ENCODE data around the gene DOK7. TPM values are rescaled to one million over a fixed set of nuclear protein-coding genes. Genes with fewer than 3 reads are reported as not detected.

DOK7 gene
- total RNA-seq, 2 experiments from 2014 or later, result not detected

- no peak for ATAC-seq (ENCODE audit: poor library complexity)
- no peak for TF ChIP-seq CTCF (IDR thresholded peaks at IDR 0.05)
- CTCF ChIA-PET, result no interaction called here
- no peak overlapping the region for H3K4me3 Mint-ChIP-seq
- no peak overlapping the region for H3K4me3 ChIP-seq (ENCODE audit: low read length)
- peaks cover 0 to 21% of the 10 kb centered on the region in 2 experiments for H3K9me3 ChIP-seq (ENCODE audit: control insufficient read depth in 1 of 2, insufficient read depth in 1 of 2, low read length in 2 of 2)
- peaks cover 14 to 29% of the 10 kb centered on the region in 2 experiments for H3K27me3 ChIP-seq (ENCODE audit: control insufficient read depth in 1 of 2, insufficient read depth in 2 of 2, low read length in 2 of 2)
- intact Hi-C loops (cut with DNase I, micrococcal nuclease), result no loop called here
- no peaks in the 10 kb centered on the region for H3K4me1 Mint-ChIP-seq (ENCODE audit: low read depth)
- H3K36me3 Mint-ChIP-seq (ENCODE audit: low read depth), result no peaks in the 10 kb centered on the region
- no peak for DNase-seq
- no peaks in the 10 kb centered on the region for H3K9me3 Mint-ChIP-seq
- H3K27ac Mint-ChIP-seq, result no peak overlapping the region
- H3K27me3 Mint-ChIP-seq, result peaks cover 35% of the 10 kb centered on the region
- POLR2A ChIA-PET, result no interaction called here
- H3K27ac ChIP-seq (ENCODE audit: low read depth in 1 of 2, low read length in 2 of 2), result no peak overlapping the region
- H3K36me3 ChIP-seq (ENCODE audit: insufficient read depth, low read length), result no peaks in the 10 kb centered on the region
- H3K4me1 ChIP-seq (ENCODE audit: insufficient read depth, low read length), result peaks cover 4% of the 10 kb centered on the region
Observed at GRCh38 chr4:3463556-3464348, 646 bp downstream of the DOK7 start.

GRCh38 chr4:3464349-3464905, 1.3 kb downstream of the DOK7 start:
- no peak overlapping the region for H3K27ac Mint-ChIP-seq
- H3K36me3 ChIP-seq (ENCODE audit: insufficient read depth, low read length), result no peaks in the 10 kb centered on the region
- H3K9me3 Mint-ChIP-seq, result no peaks in the 10 kb centered on the region
- CTCF ChIA-PET, result no interaction called here
- no peak for ATAC-seq (ENCODE audit: poor library complexity)
- no peak overlapping the region for H3K4me3 ChIP-seq (ENCODE audit: low read length)
- no peak for TF ChIP-seq CTCF (IDR thresholded peaks at IDR 0.05)
- H3K27me3 Mint-ChIP-seq, result peaks cover 35% of the 10 kb centered on the region
- no peak overlapping the region for H3K4me3 Mint-ChIP-seq
- H3K4me1 ChIP-seq (ENCODE audit: insufficient read depth, low read length), result peaks cover 4% of the 10 kb centered on the region
- H3K4me1 Mint-ChIP-seq (ENCODE audit: low read depth), result no peaks in the 10 kb centered on the region
- intact Hi-C loops (cut with DNase I, micrococcal nuclease), result no loop called here
- POLR2A ChIA-PET, result no interaction called here
- H3K27ac ChIP-seq (ENCODE audit: low read depth in 1 of 2, low read length in 2 of 2), result no peak overlapping the region
- H3K36me3 Mint-ChIP-seq (ENCODE audit: low read depth), result no peaks in the 10 kb centered on the region
- H3K27me3 ChIP-seq (ENCODE audit: control insufficient read depth in 1 of 2, insufficient read depth in 2 of 2, low read length in 2 of 2), result peaks cover 14 to 29% of the 10 kb centered on the region in 2 experiments
- DNase-seq, result no peak
- peaks cover 0 to 25% of the 10 kb centered on the region in 2 experiments for H3K9me3 ChIP-seq (ENCODE audit: control insufficient read depth in 1 of 2, insufficient read depth in 1 of 2, low read length in 2 of 2)

GRCh38 chr4:3464911-3465697, 2.0 kb downstream of the DOK7 start:
- Histone ChIP-seq H3K36me3 (ENCODE audit: insufficient read depth, low read length) (no peaks in the 10 kb centered on the region), H3K4me3 (ENCODE audit: low read length) (no peak overlapping the region), H3K4me1 (ENCODE audit: insufficient read depth, low read length) (peaks cover 4% of the 10 kb centered on the region), H3K27me3 (ENCODE audit: control insufficient read depth in 1 of 2, insufficient read depth in 2 of 2, low read length in 2 of 2) (peaks cover 14 to 29% of the 10 kb centered on the region in 2 experiments), H3K9me3 (ENCODE audit: control insufficient read depth in 1 of 2, insufficient read depth in 1 of 2, low read length in 2 of 2) (peaks cover 0 to 26% of the 10 kb centered on the region in 2 experiments), H3K27ac (ENCODE audit: low read depth in 1 of 2, low read length in 2 of 2) (no peak overlapping the region)
- Mint-ChIP-seq H3K4me1 (ENCODE audit: low read depth) (no peaks in the 10 kb centered on the region), H3K4me3 (no peak overlapping the region), H3K36me3 (ENCODE audit: low read depth) (no peaks in the 10 kb centered on the region), H3K27ac (no peak overlapping the region), H3K9me3 (no peaks in the 10 kb centered on the region), H3K27me3 (peaks cover 30% of the 10 kb centered on the region)
- CTCF ChIA-PET, result no interaction called here
- POLR2A ChIA-PET, result no interaction called here
- DNase-seq (no peak), ATAC-seq (ENCODE audit: poor library complexity) (no peak)
- intact Hi-C loops (cut with DNase I, micrococcal nuclease), result no loop called here
- TF ChIP-seq CTCF (IDR thresholded peaks at IDR 0.05), result no peak

Measured in CD4-positive, alpha-beta T cell (primary cell).